Forelimb muscle (tissue), 1 donor: Measurements from ENCODE around the gene F8. TPM values are rescaled to one million over a fixed set of nuclear protein-coding genes. Genes with fewer than 3 reads are reported as not detected.
"Not testable (repeated sequence)": the region's sequence is repeated elsewhere in the genome, so short reads cannot be mapped to it uniquely, and the experiment has no call there.

ENCODE experiments used
- DNase-seq: peaks from one replicate; pipeline ENCODE4 v3.0.0-alpha.2; 2013; ENCODE audit warnings: low read depth
- polyA plus RNA-seq: library from polyadenylated mRNA; unstranded; fragments of 120-200 nt; gene quantifications from one replicate; pipeline ENCODE4 v1.2.1, GENCODE V29; 2013; ENCODE audit not compliant: insufficient read length

F8 gene
- polyA plus RNA-seq, 1 donor: 5.1 TPM

DNA sequence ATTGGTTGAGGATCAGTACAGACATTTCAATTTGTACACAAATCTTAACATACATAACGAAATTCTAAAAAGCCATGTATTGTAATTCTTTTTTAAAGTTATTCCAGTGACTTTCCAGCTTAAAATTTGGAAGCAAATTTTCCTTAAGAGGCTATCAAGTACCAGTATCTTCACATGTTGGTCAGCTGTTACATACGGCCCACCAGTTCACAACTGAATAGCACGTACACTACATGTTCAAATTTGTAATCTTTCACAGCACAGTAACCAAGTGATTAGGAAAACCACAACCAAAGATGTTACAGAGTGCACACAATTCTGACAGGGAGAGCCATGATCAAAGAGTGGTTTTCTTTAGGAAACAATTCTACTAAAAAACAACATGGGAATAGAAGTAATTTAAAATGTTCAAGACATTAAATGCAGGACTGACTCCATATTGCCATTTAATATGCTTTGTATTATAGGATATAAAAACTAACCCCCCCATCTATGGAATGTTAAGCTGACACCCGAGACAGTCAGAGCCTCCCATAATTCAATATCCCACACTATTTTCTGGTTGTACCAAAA, 206.1 kb downstream of the F8 start:
- not testable (repeated sequence) for DNase-seq

- no peak for DNase-seq
Measured at GRCh38 chrX:154815274-154815818, 207.2 kb downstream of the F8 start.

- DNase-seq: no peak
Measured at GRCh38 chrX:154813801-154814200, 208.7 kb downstream of the F8 start.

DNA sequence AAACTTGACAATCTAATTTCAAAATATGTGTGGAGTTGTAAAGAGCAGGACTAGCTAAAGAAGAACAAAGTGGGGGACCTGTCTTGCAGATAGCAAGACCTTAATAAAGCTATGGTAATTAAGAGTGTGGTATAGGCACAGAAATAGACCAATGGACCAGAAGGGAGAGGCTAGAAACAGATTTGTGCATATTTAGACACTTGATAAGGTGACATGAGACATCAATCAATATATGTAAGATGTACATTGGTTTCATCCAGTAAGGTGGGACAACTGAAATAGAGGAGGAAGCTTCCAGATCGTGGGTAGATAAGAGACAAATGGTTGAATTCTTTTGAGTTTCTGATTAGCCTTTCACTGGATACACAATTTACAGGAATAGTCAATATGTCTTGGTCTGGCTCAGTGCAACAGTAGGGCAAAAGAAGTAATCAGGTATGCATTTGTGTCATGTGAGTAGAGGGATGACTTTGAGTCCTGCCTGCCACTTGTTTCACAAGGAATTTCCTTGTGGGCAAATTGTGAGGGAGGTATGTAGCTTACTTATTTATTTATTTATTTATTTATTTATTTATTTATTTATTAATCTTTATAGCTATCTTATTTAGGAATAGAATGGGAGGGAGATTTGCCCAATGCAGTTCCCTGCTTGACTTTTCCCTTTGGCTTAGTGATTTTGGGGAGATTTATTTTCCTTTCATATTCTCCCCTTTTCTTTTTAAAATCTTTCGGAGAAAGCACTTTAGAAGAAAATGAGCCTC, 210.0 kb downstream of the F8 start:
- DNase-seq: no peak

- no peak for DNase-seq
Measured at GRCh38 chrX:154809939-154810665, 212.4 kb downstream of the F8 start.

DNA sequence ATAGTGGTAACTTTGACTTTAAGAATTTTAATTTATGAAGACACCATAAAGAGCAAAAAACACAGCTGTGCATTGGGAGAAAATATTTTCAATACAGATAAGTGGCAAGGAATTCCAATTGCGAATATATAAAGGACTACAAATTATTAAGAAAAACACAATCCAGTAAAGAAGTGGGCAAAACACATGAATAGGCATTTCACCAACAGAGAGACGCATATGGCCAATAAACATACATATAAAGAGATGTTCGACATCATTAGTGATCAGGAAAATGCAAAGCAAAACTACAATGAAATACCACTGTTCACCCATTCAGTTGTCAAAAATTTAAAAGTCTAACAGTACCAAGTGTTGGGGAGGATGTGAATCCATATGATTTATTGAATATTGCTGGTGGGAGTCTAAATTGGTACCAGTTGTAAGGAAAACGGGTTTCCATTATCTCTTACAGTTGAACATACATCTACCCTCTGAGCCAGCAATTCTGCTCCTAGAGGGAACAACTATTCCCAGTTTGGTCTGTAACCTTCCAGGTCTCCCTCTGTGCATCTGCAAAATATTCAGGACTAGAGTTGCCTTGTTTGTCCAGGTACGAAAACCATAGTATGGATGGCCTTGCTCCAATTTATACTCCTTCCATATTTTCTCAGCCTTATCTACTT, 215.6 kb downstream of the F8 start:
- no peak for DNase-seq

DNA sequence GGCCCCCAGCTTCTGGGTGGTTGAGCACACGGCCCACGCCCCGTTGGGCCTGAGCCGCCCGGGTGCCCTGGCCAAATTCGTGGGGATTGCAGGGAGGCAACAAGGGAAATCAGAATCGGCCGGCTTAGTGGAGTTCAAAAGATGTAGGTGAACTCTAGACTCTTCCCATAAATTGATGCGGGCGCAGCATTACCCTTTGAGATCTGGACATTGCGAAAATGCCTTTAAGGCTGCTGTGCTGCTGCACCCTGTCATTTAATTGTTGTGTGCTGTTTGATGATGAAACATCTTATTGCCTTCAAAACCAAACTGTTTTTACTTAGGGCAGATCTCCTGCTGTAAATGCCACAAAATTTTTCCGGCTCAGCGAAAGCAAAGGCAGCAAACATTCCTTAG, 216.8 kb downstream of the F8 start:
- DNase-seq: no peak

DNA sequence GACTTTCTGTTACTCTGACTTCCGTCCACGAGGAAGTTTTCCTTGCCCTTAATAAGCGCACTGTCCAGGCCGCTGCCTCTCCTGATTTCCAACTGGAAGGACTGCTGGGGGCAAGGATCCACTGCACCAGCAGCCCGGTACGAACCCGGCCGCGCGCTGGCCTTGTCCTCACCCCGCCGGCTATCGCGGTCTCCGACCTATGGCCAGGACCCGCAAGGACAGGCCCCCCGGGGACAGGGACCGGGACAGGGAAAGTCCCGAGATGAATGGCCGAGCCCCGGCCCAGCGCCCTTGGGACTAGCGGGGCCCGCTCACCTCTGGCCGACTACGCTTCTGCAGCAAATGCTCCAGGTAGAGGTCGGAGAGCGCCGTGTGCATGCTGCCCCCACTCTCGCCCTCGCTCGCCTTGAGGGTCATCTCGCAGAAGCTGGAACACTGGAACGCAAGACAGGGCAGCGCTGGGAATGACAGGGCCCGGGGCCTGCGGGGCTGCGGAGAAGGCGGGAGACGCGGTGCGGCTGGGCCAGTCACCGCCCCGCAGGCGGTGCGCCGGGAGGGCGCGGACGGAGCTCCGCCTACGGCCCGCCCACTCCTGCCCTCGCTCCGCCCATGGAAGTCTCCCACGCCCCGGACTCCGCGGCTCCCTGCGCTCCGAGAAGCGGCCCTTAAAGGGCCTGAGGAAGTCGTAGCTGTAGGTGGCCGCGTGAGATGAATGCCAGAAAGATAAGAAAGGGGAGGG, 217.4 kb downstream of the F8 start, which contains the start of gene MPP1:
TSS of gene MPP1 (minus strand) at position 529 of the 739 bp plus-strand sequence. CDS start at position 417, 112 bp downstream.
- DNase-seq: peak; percentile 38

DNA sequence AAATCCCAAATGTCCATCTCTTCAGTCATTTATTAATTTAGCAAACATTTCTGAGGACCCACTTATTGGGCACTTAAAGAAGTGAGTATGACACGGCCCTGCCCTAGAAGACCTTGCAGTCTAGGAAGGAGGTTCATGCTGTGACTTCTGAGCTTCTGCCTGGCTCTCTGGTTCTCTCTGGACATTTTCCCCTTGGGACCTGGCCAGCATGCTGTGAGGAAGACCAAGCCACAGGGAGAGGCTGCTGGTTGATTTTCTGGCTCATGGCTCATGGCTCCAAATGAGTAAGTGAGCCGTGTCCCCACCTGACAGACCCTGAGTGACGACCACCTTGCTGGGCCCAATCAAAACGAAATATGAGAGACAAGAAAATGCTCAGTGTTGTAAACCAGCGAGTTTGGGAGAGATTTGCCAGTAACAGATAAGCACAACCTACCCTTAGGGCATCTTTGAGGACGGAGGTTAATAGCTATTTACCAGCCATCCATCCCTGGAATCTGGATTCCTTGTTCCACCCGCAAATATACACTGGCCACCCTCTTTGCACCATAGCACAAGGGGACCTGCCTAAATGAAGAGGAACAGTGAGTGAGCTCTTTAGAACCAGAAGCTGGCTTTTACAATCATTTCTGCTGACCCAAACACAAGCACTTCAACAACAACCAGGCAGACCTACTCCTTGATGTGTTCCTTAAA, 218.1 kb downstream of the F8 start:
- DNase-seq: no peak

DNA sequence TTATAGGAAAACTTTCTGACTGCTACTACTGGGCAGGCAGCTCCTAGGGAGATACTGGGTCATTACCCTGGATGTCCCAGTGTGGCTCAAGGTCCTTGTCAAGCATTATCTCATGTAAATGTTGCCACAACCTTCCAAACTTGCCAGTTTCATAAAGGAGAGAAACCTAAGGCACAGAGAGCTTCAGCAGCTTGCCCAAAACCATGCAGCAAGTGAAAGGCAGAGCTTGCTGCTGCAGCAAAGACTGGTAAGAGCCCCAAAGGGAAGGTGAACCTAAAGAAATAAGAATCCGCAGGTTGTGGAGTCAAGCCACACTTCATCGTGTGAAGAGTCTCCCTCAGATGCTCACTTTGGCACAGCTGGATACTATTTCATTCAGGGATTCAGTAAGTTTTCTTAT, 219.6 kb downstream of the F8 start:
- no peak for DNase-seq

- DNase-seq: no peak
Measured at GRCh38 chrX:154800478-154801210, 221.9 kb downstream of the F8 start.

- no peak for DNase-seq
Measured at GRCh38 chrX:154799556-154800348, 222.8 kb downstream of the F8 start.

DNA sequence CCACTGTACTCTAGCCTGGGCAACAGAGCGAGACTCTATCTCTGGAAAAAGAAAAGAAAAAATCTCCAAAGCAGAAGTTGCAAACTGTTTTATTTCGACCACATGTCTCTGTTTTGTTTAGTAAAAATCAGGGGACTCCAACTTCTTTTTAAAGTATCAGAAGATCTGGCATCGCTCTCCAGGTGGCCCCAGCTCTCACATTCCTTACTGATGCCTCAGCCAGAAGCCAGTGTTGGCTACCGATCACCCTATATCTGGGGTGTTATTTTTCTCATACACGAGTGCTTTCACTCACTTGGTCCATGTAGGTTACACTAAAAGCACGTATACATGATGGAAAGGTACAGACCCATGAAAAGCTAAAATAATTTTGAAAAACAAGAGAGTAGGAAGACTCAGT, 225.5 kb downstream of the F8 start:
- DNase-seq: no peak

- no peak for DNase-seq
Measured at GRCh38 chrX:154795016-154795415, 227.5 kb downstream of the F8 start.

GRCh38 chrX:154793084-154793795, 229.3 kb downstream of the F8 start:
- no peak for DNase-seq

- no peak for DNase-seq
Measured at GRCh38 chrX:154791939-154792338, 230.6 kb downstream of the F8 start.

DNA sequence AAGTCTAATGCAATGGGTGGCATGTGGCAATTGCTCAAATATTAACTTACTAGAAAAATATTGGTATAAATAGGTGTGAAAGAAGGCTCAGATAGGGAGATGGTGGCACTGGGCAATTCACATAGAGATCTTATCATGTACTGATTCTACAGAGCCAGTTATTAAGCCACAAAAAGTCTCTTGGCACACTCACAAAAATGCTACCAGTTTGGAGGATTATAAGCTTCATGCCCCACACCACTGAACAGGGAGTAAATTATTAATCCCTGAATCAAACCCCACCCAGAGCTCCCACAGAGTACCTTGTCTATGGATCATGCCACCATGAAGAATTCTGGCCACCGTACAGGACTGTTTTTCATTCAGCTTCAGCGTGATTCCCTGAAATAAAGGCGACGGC, 231.1 kb downstream of the F8 start:
- no peak for DNase-seq
